ENCODE data around the gene CADM1.

The CADM1 gene

GRCh38 chr11:115234794-115235193 is 269.4 kb downstream of the CADM1 start:
- DNase-seq: no peak

DNA sequence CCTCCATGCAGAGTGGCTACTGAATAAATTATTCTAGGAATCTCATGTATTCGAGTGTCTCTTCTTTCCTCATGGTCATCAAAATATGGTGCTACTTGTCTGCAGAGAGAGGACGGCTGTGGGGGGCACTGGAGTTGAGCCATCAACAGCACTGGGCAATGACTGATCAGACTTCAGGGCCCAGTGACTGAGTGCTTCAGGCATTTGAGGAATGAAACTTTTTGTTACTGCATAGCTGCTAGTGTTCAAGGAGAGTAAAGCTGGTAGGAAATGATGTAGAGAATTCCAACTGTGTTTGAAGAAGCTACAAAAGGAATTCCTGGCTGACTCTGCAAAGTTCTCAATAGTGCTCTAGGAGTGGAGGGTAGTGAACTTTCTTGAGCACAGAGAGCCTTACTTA is 277.7 kb downstream of the CADM1 start:
- no peak for DNase-seq

DNA sequence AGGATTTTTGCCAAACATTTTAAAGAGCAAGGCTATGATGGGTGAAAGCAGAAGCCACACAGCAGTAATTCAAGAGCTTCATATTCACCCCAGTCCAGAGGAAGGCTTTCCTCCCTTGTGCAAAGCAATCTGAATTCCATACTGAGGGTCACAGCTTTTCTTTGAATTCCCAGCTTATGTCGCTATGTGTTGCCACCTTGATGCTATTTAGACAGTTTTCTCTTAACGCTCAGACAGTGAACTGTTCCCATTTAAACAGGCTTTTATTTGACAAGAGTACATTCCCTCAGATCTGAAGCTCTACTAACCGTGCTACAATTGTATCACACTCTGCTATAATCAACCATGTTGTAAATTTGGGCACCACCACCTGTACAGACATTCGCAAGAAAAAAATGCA is 279.7 kb downstream of the CADM1 start:
- DNase-seq: no peak

GRCh38 chr11:115222863-115223530 is 281.2 kb downstream of the CADM1 start:
- no peak for DNase-seq

GRCh38 chr11:115222218-115222862 is 281.9 kb downstream of the CADM1 start:
- no peak for DNase-seq

DNA sequence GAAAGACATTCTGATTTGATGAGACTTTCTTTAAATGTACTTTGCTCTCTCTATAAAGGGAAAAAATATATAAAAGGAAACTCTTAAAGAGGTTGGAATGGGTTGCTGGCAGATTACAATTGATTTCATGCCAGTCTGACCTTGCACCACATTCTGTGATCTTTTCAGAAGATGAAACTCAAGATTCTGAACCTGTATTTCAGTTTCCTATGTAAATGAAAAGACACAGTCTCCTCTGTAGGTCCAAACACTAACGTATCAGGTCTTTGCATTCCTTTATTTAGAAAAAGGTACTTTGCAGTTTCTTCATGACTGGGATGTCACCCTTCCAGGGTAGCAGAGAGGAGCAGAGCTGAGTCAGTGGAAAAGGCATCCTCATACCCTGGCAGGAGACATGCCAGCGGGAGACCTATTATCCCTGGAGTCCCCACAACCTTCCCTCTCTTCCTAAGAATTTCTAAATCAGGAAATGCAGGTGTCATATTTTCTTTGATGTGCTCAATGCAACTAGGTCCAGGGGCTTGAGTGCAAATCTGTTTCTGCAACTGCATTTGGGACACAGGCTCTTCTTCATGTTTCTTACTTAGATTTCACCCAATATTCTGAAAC is 282.6 kb downstream of the CADM1 start:
- DNase-seq: no peak

GRCh38 chr11:115220911-115221310 is 283.3 kb downstream of the CADM1 start:
- DNase-seq: no peak

GRCh38 chr11:115220423-115220822 is 283.8 kb downstream of the CADM1 start:
- DNase-seq: no peak

DNA sequence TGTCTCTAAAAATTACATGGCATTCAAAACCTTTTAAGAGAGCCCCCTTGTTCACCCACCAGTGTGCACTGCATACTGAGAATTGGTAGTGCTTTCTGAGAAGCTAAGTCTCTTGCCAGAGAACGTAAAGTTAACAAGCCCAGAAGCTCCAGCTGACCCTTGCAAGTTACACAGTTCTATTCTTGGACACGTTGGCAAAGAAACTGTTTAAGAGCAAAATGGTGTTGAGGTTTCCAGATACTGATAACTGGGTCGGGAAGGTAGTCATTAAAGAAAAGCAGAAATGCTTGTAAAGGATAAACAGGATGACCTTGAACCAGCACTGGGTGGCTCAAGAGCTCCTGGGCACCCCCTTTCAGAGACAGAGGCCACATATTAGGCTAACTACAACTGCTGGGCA is 284.8 kb downstream of the CADM1 start:
- DNase-seq: no peak

GRCh38 chr11:115217726-115218311 is 286.4 kb downstream of the CADM1 start:
- DNase-seq: no peak

DNA sequence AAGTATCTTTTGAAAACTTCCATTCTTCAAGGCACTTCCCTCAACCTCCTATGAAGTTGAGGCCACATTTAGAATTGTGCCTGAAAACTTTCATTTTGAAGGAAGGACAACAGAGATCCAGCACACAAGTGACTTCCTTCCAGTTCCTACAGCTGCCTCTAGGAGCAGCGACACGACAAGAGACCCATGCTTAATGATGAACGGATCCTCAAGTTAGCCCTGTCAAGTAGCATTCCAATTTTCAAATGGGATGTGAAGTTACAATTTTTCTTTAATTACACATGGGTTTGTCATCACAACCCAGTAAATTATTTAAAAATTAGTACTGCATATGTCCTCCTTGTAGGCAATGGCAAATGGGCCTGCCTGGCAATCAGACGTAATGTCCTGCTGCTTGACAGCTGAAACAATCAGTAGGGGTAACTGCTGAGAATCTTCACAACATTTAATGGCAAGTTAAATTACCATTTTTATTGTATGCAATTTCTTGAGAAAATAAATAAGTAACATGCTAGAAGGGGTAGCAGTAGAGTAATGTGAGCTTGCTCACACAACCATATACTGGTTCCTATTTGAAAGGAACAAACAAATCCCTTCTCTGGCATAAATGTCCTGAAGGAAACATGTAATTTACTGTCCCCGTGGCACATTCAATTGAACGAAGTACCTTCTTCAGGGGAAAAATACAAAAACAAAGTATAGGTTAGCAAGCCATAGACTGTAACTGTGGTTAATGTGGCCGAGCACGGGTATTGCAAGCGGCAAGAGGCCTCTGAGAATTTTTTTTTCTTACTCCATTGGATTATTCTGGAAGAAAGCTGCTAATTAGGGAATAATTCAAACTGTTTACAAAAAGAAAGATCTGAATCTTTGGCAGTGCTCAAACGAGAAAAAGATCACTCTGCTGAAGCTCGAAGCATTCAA is 288.3 kb downstream of the CADM1 start:
- DNase-seq: no peak

GRCh38 chr11:115214644-115215234 is 289.5 kb downstream of the CADM1 start:
- no peak for DNase-seq

DNA sequence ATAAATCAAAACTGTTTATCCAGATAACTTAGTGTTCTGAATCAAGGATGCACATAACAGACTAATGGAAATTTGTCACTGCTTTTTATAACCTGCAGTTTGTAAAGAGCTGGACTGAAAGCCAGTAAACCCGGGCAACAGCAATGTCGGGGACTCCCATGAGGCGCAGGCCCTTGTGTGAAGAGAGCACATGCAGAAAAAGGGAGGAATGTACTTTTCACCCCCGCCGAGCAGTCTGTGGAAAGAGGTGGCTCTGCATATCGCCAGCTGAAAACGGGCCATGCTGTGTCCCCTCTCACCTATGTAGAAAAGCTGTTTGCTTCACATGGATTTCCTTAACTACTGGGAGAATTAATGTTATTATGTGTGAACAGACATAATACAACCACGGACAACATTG is 291.2 kb downstream of the CADM1 start:
- no peak for DNase-seq

DNA sequence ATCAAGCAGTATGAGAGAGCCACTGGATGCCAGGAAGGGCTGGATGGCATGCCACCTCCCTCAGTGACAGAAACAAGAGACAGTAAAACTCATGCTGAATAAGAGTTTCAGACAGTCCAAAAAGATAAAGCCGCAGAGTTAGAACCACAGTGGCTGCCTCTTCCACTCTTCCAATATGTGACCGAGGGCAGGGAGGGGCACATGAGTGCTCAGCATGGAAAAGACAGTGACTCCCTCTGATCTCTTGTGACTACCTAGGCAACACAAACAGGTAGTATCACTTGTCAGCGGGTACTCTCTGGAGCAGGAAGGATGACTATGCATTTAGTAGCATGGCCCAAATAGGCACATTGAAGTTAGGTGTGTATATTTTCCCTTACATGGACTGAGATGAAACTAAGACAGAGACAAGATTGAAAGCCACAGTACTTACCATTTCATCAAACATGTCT is 295.4 kb downstream of the CADM1 start:
- no peak for DNase-seq

DNA sequence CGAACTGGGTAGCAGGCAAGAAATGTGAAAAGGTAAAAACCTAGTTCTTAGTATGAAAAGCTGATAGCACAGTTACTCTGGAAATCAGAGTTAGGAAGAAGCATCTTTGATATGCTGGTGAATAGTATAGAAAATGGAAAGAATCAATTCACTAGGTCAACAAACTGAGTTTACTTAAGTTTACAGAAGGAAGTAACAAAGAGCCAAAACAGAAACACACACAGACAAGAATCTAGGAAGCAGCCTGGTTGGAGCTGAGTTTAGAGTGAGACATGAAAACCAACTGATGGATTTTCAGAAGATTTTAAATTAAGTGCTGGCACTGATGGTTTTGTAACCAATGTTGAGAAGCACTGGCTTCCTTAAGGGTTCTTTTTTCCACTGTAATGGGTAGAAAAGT is 296.3 kb downstream of the CADM1 start:
- no peak for DNase-seq

GRCh38 chr11:115207166-115207591 is 297.0 kb downstream of the CADM1 start:
- DNase-seq: no peak

DNA sequence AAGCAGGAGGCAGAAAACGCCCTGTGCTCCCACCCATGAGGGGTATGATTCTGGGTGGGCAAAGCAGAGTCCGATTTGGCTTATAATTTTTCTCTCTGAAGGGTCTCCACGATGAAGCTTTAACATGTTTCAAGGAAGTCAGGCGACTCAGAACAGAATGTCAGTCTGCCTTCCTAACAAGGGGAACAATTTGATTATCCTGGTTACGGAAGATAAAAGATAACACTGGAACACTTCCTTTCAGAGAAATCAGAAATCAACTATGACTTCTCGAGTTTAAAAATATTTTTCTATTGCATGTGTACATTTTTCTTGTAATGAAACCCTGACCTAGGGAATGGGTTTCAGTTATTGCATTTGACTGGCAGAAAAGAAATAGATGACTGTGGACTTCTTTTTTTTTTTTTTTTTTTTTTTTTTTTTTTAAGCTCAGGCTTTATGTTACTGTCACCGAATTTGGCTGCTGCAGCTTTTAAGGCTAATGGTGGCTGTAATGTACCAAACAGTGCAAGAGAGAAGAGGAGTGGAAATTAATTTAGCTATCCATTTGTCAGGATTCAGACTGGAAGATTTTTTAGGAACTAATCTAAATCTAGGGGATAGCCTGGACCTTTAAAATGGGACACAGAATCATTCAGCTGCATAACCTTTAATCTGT is 297.7 kb downstream of the CADM1 start:
- DNase-seq: no peak

- DNase-seq: no peak
Measured at GRCh38 chr11:115202900-115203552, 301.2 kb downstream of the CADM1 start.

DNA sequence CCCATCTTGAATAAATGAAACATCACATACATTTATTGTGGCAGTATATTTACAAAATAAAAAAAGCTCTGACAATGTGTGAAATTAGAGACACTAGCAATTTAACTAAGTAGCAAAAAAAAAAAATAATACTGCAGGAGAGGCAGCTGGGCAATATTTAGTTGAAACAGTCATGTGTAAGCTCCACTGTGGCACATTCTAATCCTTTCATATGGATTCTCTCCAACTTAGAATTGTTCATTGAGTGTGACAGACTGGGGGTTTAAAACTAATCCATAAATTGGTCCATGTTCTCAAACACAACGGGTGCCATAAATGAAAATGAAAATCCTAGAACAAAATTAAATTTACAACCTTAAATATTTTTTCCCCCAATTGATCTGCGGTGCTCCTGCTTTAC is 302.1 kb downstream of the CADM1 start:
- no peak for DNase-seq

DNA sequence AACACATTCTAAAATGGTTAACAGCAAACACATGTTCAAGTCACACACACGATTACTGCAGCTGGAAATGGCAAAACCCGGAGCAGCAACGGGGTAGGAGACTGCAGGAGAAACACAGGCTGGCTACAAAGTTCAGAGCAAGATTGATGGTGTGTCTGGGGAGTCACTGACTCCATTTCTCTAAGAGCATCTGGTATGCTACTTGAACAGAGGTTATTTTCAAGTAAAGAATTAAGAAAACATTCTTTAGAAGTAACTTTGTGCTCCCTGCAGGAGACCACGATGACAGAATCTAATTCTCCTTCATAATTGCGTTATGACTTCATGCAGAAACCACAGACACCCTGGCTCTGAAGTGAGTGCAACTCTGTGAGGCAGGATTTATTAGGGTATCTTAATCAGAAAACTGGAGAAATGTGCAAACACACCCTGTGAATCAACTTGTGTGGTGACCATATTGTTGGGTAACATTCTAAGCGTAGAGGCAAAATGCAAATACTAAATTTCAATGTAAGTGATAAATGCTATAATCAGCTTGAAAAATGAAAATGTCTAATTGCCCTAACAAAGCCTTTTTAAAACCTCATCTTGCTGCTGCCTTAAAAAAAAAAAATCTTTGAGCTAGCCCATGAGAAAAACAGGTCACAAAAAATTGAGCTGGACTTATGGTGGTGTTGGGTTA is 303.0 kb downstream of the CADM1 start:
- DNase-seq: no peak
